ENCODE data around the gene CALML3.
"Not testable (repeated sequence)": the region's sequence is repeated elsewhere in the genome, so short reads cannot be mapped to it uniquely, and the experiment has no call there.

CALML3 gene

GRCh38 chr10:5559022-5559421, 34.3 kb downstream of the CALML3 start:
- not testable (repeated sequence) for DNase-seq

GRCh38 chr10:5559642-5560141, 34.9 kb downstream of the CALML3 start:
- no peak for DNase-seq

- no peak for DNase-seq
These were observed 35.5 kb downstream of the CALML3 start for GRCh38 chr10:5560142-5560816.

GRCh38 chr10:5560817-5561703, 36.3 kb downstream of the CALML3 start:
- no peak for DNase-seq

- no peak for DNase-seq
These were observed 37.2 kb downstream of the CALML3 start for GRCh38 chr10:5561704-5562645.

GRCh38 chr10:5563321-5563961, 38.7 kb downstream of the CALML3 start:
- no peak for DNase-seq

- DNase-seq: peak; percentile 15 to 45
These were observed 39.3 kb downstream of the CALML3 start for GRCh38 chr10:5563991-5564536.

- peak in 1 of 2 donors; percentile 35 for DNase-seq
These were observed 39.9 kb downstream of the CALML3 start for GRCh38 chr10:5564537-5565204.

GRCh38 chr10:5565205-5565545, 40.4 kb downstream of the CALML3 start:
- no peak for DNase-seq

- DNase-seq: no peak
These were observed 41.2 kb downstream of the CALML3 start for GRCh38 chr10:5565671-5566581.

GRCh38 chr10:5566614-5567013, 41.9 kb downstream of the CALML3 start:
- DNase-seq: no peak

- DNase-seq: no peak
These were observed 42.7 kb downstream of the CALML3 start for GRCh38 chr10:5567477-5567876.

- DNase-seq: no peak
These were observed 44.2 kb downstream of the CALML3 start for GRCh38 chr10:5568984-5569383.

GRCh38 chr10:5569568-5569967, 44.8 kb downstream of the CALML3 start:
- no peak for DNase-seq

GRCh38 chr10:5570007-5570655, 45.4 kb downstream of the CALML3 start:
- DNase-seq: no peak

- DNase-seq: no peak
These were observed 46.4 kb downstream of the CALML3 start for GRCh38 chr10:5570979-5571810.

- no peak for DNase-seq
These were observed 47.1 kb downstream of the CALML3 start for GRCh38 chr10:5571826-5572225.

- no peak for DNase-seq
These were observed 48.7 kb downstream of the CALML3 start for GRCh38 chr10:5573319-5573950.
